ENCODE data around the gene C1QTNF4.

C1QTNF4 gene

DNA sequence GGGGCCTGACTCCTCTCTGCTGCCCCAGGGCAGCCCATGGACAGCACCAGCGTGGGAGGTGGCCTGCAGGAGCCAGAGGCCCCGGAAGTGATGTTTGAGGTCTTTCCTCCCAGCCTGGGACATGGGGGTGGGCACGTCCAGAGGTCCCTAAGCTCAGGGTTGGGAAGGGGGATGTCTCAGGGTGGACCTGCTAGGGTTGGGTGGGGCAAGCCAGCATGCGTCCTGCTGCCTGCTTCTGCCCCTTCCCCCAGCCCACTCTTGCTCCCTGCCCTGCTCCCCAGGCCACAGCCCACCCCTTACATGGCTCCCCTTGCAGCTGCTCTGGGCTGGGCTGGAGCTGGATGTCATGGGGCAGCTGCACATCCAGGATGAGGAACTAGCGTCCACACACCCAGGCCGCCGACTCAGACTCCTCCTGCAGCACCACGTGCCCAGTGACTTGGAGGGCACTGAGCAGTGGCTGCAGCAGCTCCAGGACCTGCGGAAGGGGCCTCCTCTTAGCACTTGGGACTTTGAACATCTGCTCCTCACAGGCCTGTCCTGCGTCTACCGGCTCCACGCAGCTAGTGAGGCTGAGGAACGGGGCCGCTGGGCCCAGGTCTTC lies 6.4 kb downstream of the C1QTNF4 start:
- H3K4me3 ChIP-seq (ENCODE audit: low read depth, low read length), result peak overlapping the region; percentile 88
- peak; percentile 96 for DNase-seq (ENCODE audit: low read depth)
- TF ChIP-seq POLR2A (IDR thresholded peaks at IDR 0.05; ENCODE audit: extremely low read depth, insufficient read length) (peak; percentile 66), MYC (IDR thresholded peaks at IDR 0.05; ENCODE audit: low read depth, low read length) (peak; percentile 99)
- TF ChIP-seq, protein P1, sequence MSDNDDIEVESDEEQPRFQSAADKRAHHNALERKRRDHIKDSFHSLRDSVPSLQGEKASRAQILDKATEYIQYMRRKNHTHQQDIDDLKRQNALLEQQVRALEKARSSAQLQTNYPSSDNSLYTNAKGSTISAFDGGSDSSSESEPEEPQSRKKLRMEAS (IDR thresholded peaks at IDR 0.05; ENCODE audit: low read depth, low read length), result peak; percentile 99
- TF ChIP-seq, protein P2, sequence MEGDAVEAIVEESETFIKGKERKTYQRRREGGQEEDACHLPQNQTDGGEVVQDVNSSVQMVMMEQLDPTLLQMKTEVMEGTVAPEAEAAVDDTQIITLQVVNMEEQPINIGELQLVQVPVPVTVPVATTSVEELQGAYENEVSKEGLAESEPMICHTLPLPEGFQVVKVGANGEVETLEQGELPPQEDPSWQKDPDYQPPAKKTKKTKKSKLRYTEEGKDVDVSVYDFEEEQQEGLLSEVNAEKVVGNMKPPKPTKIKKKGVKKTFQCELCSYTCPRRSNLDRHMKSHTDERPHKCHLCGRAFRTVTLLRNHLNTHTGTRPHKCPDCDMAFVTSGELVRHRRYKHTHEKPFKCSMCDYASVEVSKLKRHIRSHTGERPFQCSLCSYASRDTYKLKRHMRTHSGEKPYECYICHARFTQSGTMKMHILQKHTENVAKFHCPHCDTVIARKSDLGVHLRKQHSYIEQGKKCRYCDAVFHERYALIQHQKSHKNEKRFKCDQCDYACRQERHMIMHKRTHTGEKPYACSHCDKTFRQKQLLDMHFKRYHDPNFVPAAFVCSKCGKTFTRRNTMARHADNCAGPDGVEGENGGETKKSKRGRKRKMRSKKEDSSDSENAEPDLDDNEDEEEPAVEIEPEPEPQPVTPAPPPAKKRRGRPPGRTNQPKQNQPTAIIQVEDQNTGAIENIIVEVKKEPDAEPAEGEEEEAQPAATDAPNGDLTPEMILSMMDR (IDR thresholded peaks at IDR 0.05; ENCODE audit: low read depth, low read length), result no peak

DNA sequence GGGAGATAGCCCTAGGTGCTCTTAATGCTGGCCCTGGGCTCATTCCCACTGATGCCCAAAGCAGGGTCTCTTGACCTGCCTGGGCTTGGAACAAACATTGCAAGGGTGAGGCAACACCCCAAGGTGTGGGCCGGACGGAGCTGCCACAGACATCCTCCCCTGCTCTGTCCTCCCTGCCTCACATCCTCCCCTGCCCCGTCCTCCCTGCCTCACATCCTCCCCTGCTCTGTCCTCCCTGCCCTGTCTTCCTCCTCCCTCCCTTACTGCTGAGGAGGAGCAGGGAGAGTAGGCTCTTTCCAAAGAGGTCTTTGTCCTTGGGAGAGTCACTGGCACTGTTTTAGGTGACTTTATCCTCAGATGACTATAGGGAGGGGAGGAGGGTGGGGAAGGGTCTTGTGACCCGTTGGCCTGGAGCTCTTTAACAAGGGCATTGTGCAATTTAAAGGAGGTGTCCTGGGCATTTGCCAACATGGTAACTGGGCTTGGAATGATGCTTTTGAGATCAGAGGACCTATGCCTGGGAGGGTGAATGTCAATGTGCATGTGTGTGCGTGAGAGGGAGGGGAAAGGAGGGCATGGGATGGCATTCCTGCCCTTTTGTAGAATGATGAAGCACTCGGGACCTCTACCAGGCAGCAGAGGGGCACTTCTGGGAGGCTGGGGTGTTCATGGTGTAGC lies 7.0 kb downstream of the C1QTNF4 start:
- no peak for TF ChIP-seq MYC (IDR thresholded peaks at IDR 0.05; ENCODE audit: low read depth, low read length)
- TF ChIP-seq, protein P2 (IDR thresholded peaks at IDR 0.05; ENCODE audit: low read depth, low read length), result no peak
- TF ChIP-seq, protein P1 (IDR thresholded peaks at IDR 0.05; ENCODE audit: low read depth, low read length), result no peak
- no peak for TF ChIP-seq POLR2A (IDR thresholded peaks at IDR 0.05; ENCODE audit: extremely low read depth, insufficient read length)
- DNase-seq (ENCODE audit: low read depth), result peak; percentile 70
- H3K4me3 ChIP-seq (ENCODE audit: low read depth, low read length), result peak overlapping the region; percentile 88

DNA sequence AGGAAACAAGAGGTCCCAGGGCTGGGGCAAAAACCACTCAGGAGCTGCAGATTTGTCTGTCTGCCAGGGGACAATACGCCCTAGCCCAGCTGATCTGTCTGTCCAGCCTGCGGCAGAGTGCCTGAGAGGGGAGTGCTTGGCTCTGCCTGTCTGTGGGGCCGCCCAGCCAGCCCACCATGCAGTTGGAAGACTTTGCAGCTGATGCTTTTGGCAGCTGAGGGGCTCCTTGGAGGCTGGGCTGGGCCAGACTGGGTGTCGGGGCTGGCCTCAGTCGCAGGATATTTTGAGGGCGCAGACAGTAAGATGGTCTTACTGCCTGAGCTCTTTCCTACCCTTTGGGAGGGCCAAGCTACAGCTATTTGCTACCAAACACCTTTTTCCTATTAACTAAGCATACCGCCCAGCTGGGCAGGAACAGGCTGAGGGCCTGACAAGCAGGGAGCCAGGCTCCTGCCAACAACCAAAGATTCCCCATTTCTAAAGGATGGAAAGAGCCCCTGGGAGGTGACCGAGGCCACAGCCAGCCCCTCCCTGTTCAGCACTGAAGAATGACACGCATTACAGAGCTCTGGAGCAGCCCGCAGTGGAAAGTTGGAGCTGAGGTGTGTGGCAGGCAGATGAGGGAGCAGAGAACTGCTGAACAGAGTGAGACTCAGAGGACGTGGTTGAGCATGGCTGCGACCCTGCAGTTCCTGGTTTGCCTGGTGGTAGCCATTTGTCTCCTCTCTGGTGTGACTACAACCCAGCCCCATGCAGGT lies 7.9 kb downstream of the C1QTNF4 start, which contains the start of gene FAM180B:
FAM180B (plus strand) TSS at position 581 of the 758 bp plus-strand sequence; CDS start at position 672, 91 bp downstream.
- H3K4me3 ChIP-seq (ENCODE audit: low read depth, low read length), result peak within 1 kb of the TSS; percentile 88
- DNase-seq (ENCODE audit: low read depth), result peak; percentile 37
- TF ChIP-seq, protein P2 (IDR thresholded peaks at IDR 0.05; ENCODE audit: low read depth, low read length), result no peak
- no peak for TF ChIP-seq POLR2A (IDR thresholded peaks at IDR 0.05; ENCODE audit: extremely low read depth, insufficient read length)
- TF ChIP-seq, protein P1 (IDR thresholded peaks at IDR 0.05; ENCODE audit: low read depth, low read length), result no peak
- TF ChIP-seq MYC (IDR thresholded peaks at IDR 0.05; ENCODE audit: low read depth, low read length), result no peak

DNA sequence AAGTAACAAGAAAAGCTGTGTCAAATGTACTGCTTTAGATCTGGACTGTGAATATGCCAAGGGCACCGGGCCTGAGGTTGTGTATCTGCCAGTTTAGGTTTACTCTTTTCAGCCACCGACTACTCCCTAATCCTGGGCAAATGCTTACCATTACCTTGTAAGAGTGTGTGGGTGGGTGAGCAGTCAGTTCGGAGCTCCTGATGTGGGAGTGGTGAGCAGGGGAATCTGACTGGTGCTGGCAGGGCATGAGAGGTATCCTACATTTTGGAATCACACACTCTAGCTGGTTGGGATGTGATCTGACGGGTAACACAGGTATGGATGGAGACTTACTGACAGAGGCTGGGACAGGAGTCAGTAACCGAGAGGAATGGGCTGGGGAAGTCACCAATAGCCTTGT lies 10.4 kb downstream of the C1QTNF4 start:
- DNase-seq (ENCODE audit: low read depth), result no peak
- no peak overlapping the region for H3K4me3 ChIP-seq (ENCODE audit: low read depth, low read length)
- TF ChIP-seq POLR2A (IDR thresholded peaks at IDR 0.05; ENCODE audit: extremely low read depth, insufficient read length), result no peak
- no peak for TF ChIP-seq MYC (IDR thresholded peaks at IDR 0.05; ENCODE audit: low read depth, low read length)
- TF ChIP-seq, protein P2 (IDR thresholded peaks at IDR 0.05; ENCODE audit: low read depth, low read length), result no peak
- TF ChIP-seq, protein P1 (IDR thresholded peaks at IDR 0.05; ENCODE audit: low read depth, low read length), result no peak

DNA sequence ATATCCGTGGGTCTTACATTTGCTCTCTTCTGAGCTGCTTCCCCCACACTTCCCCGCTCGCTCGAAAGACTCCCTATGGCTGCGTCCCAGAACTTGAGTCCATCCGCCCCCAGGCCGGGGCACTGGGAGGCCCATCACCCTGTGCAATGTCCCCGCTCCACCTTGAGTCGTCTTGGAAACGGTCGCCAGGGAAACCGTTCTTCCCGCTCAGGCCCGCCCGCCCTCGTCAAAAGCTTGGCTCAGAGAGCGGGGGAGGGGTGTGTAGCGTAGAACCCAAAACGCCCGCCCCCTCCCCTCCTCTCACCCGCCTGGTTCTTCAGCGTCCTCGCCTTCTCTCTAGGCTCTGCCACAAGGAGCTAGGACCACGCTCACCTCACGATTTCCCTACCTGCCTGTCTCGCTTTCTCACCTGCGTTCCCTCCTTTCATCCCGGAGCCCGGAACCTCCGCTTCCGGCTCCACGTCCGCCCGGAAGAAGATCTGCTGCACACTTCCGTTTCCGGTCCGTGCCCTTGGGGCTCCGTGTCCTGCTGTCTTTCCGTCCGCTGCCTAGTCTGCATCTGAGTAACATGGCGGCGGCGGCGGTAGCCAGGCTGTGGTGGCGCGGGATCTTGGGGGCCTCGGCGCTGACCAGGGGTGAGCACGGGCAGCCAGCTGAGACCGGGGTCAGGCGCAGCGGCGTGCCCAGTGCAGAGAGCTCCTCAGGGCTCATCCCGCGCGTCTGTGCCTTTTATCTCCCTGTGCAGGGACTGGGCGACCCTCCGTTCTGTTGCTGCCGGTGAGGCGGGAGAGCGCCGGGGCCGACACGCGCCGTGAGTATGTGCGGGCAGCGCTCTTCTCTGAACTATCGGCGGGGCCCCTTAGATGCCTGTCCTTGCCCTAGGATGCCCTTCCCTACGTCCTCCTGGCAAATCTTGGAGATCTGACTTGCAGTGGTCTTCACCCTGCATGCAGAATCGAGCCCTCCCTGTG lies 15.4 kb downstream of the C1QTNF4 start, which contains the start of the genes KBTBD4 and NDUFS3:
KBTBD4 (minus strand) TSS at position 447 of the 971 bp plus-strand sequence; CDS start at position 428, 19 bp downstream.
NDUFS3 (plus strand) TSS at position 551 of the 971 bp plus-strand sequence; CDS start at position 569, 18 bp downstream.
- peak within 1 kb of the TSS; percentile 90 for H3K4me3 ChIP-seq (ENCODE audit: low read depth, low read length)
- peak; percentile 91 for DNase-seq (ENCODE audit: low read depth)

More for the DNA sequence above, 15.4 kb downstream of the C1QTNF4 start, which contains the start of the genes KBTBD4 and NDUFS3:
- TF ChIP-seq, protein P1 (IDR thresholded peaks at IDR 0.05; ENCODE audit: low read depth, low read length), result peak; percentile 76
- TF ChIP-seq MYC (IDR thresholded peaks at IDR 0.05; ENCODE audit: low read depth, low read length), result peak; percentile 88
- peak; percentile 83 for TF ChIP-seq POLR2A (IDR thresholded peaks at IDR 0.05; ENCODE audit: extremely low read depth, insufficient read length)
- TF ChIP-seq, protein P2 (IDR thresholded peaks at IDR 0.05; ENCODE audit: low read depth, low read length), result no peak

Measured in NB4 (cell line).